Measurements from ENCODE around the gene DAGLA. TPM values are rescaled to one million over a fixed set of nuclear protein-coding genes. Genes with fewer than 3 reads are reported as not detected.
"Not testable (repeated sequence)": the region's sequence is repeated elsewhere in the genome, so short reads cannot be mapped to it uniquely, and the experiment has no call there.

The DAGLA gene
- polyA plus RNA-seq, 1 experiment: 2.5 TPM

DNA sequence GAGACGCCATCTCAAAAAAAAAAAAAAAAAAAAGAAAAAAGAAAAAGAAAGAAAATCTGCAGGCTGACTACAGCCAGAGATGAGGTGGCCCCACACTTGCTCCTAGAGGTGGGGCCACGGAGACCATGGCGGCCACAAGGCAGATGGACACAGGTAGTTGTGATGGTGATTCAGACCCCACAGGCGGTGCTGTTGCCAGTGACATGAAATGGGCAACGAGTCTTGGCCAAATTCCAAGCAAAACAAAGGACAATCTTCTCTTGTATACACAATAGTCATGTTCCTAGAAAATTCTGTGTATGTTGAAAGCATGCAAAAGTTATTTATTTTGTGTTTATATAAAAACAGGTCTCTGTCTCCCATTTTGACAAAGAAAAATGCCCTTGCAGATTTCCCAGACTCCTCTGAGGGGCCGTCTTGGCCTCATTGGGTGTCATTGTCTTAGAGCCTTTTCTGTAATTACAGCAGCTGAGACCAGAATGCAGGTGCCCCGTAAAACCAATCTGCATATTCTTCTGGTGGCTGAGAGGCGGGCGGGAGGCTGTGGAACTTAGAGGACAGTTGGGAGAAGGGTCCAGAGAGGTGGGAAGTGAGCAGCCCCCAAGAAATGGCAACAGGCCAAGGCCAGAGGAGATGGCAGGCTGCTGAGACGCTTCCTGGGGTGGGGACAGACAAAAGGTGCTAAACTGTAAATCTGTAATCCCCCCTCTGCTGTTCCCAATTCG, 22.5 kb upstream of the DAGLA start:
- no peak overlapping the region for H3K4me3 ChIP-seq (ENCODE audit: low read depth, low read length)
- ChIA-PET CTCF (interaction anchor here (1.0 to 1.6 kb wide), 2 partner anchors 68 to 222 kb away, joined by 3 read pairs; no protein-coding TSS in a partner anchor), POLR2A (no interaction called here)
- H3K27me3 ChIP-seq (ENCODE audit: control insufficient read depth, insufficient read depth, low read length): peaks cover 4% of the 10 kb centered on the region
- H3K36me3 ChIP-seq (ENCODE audit: control insufficient read depth, insufficient read depth, low read length): no peaks in the 10 kb centered on the region
- TF ChIP-seq, protein P1, sequence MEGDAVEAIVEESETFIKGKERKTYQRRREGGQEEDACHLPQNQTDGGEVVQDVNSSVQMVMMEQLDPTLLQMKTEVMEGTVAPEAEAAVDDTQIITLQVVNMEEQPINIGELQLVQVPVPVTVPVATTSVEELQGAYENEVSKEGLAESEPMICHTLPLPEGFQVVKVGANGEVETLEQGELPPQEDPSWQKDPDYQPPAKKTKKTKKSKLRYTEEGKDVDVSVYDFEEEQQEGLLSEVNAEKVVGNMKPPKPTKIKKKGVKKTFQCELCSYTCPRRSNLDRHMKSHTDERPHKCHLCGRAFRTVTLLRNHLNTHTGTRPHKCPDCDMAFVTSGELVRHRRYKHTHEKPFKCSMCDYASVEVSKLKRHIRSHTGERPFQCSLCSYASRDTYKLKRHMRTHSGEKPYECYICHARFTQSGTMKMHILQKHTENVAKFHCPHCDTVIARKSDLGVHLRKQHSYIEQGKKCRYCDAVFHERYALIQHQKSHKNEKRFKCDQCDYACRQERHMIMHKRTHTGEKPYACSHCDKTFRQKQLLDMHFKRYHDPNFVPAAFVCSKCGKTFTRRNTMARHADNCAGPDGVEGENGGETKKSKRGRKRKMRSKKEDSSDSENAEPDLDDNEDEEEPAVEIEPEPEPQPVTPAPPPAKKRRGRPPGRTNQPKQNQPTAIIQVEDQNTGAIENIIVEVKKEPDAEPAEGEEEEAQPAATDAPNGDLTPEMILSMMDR (IDR thresholded peaks at IDR 0.05; ENCODE audit: insufficient read depth, low read depth, low read length): no peak
- DNase-seq (ENCODE audit: low read depth): no peak

DNA sequence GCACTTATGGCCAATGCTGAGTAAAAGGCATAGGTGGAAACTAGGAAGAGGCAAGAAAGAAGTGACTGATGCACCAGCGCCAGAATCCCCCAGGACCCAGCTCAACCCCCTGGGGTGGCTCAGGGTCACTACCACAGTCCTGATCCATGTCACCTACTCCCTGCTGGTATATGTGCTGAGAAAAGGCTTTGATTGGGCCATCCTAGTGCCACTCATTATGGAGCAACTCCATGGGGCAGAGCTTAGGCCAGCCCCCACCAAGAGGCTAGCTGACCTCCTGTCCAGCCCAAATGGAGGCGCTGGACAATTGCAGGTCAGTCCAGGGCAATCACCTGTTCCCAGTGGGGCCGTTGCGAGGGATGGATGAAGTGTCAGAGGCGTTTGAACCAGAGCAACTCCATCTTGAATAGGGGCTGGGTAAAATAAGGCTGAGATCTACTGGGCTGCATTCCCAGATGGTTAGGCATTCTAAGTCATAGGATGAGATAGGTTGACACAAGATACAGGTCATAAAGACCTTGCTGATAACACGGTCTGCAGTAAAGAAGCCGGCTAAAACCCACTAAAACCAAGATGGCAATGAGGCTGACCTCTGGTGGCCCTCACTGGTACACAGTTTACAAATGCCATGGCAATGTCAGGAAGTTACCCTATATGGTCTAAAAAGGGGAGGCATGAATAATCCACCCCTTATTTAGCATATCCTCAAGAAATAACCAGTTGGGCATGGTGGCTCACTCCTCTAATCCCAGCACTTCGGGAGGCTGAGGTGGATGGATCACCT, 20.6 kb upstream of the DAGLA start:
- Histone ChIP-seq H3K27me3 (ENCODE audit: control insufficient read depth, insufficient read depth, low read length) (peaks cover 2% of the 10 kb centered on the region), H3K4me3 (ENCODE audit: low read depth, low read length) (no peak overlapping the region), H3K36me3 (ENCODE audit: control insufficient read depth, insufficient read depth, low read length) (no peaks in the 10 kb centered on the region)
- CTCF ChIA-PET: interaction anchor here (0.7 to 1.4 kb wide), 2 partner anchors 11 to 69 kb away, joined by 3 read pairs; no protein-coding TSS in a partner anchor
- TF ChIP-seq, protein P1 (IDR thresholded peaks at IDR 0.05; ENCODE audit: insufficient read depth, low read depth, low read length): no peak
- POLR2A ChIA-PET: no interaction called here
- DNase-seq (ENCODE audit: low read depth): no peak

DNA sequence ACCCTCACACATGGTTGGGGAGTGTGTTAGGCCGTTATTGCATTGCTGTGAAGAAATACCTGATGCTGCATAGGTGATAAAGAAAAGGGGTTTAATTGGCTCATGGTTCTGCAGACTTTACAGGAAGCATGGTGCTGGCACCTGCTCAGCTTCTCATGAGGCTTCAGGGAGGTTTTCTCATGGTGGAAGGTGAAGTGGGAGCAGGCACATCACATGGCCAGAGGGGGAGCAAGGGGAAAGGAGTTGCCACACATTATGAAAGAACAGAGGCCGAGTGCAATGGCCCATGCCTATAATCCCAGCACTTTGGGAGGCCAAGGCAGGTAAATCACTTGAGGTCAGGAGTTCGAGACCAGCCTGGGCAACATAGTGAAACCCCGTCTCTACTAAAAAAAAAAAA, 19.2 kb upstream of the DAGLA start:
- CTCF ChIA-PET: interaction anchor here (0.7 kb wide), 1 partner anchor 232 kb away, joined by 3 read pairs; the partner anchor contains the start of genes CPSF7 and SDHAF2
- H3K36me3 ChIP-seq (ENCODE audit: control insufficient read depth, insufficient read depth, low read length); POLR2A ChIA-PET; DNase-seq (ENCODE audit: low read depth); H3K4me3 ChIP-seq (ENCODE audit: low read depth, low read length); H3K27me3 ChIP-seq (ENCODE audit: control insufficient read depth, insufficient read depth, low read length): not testable (repeated sequence)

DNA sequence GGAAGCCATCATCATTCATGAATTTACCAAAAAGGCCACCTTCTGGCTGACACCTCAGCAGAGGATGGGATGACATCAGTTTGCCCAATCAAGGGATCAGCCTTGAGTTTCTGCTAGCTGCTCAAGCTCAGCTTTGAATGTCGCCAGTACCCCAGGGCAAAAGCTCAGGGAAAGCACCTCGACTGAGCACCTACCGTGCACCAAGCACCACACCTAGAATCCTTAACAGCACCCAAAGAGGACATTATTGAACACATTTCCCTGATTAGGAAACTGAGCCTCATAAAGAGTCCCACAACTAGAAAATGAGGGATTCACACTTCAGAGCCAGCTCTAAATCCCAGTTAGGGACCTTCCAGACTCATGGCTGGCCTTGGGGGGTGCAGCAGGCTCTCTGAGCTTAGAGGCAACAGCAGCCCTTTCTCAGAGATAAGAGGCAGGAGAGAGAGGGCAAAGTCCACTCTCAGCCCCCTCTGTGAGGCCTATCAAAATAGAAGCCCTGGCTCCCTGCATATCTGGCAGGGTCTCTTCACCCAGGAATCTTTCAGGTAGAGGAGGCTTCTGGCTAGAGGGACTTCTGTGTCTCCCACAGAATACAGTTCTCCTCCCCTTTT, 13.4 kb upstream of the DAGLA start:
- POLR2A ChIA-PET: no interaction called here
- H3K27me3 ChIP-seq (ENCODE audit: control insufficient read depth, insufficient read depth, low read length): peaks cover 7% of the 10 kb centered on the region
- CTCF ChIA-PET: interaction anchor here (0.9 to 2.2 kb wide), 6 partner anchors 8 to 67 kb away, joined by 3 to 9 read pairs (median 4); no protein-coding TSS in a partner anchor
- TF ChIP-seq, protein P1 (IDR thresholded peaks at IDR 0.05; ENCODE audit: insufficient read depth, low read depth, low read length): no peak
- H3K4me3 ChIP-seq (ENCODE audit: low read depth, low read length): no peak overlapping the region
- no peak for DNase-seq (ENCODE audit: low read depth)
- H3K36me3 ChIP-seq (ENCODE audit: control insufficient read depth, insufficient read depth, low read length): no peaks in the 10 kb centered on the region

DNA sequence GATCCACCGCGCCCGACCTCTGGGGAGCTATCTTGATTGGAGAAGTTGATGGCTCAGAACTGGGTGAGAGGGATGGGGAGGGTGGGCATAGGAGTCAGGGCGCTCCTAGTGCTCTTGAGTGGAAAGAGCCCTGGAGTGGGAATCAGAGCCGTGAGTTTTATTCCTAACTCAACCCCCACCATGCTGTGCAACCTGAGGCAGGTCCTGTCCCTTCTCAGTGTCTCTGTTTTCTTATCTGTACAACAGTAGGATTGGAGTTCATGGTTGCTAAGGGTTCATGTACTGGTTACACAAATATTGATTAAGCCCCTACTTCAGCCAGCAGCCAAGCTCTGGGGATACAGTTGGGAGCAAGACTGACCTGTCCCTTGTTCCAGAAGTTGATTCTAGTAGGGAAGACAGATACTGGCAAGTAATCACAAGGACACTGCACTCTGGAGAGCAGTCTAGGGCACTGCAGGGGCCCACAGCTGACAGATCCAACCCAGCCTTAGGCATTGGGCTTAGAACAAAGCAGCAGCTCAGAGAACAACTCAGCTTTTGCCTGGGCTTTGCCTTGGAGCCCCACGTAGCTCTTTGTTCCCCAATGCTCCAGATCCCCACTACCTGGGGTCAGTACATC, 12.4 kb upstream of the DAGLA start:
- ChIA-PET POLR2A (no interaction called here), CTCF (interaction anchor here (0.9 to 1.7 kb wide), 4 partner anchors 11 to 66 kb away, joined by 3 to 5 read pairs (median 4); no protein-coding TSS in a partner anchor)
- TF ChIP-seq, protein P1 (IDR thresholded peaks at IDR 0.05; ENCODE audit: insufficient read depth, low read depth, low read length): no peak

More for the DNA sequence above, 12.4 kb upstream of the DAGLA start:
- no peak for DNase-seq (ENCODE audit: low read depth)
- Histone ChIP-seq H3K36me3 (ENCODE audit: control insufficient read depth, insufficient read depth, low read length) (no peaks in the 10 kb centered on the region), H3K27me3 (ENCODE audit: control insufficient read depth, insufficient read depth, low read length) (peaks cover 7% of the 10 kb centered on the region), H3K4me3 (ENCODE audit: low read depth, low read length) (no peak overlapping the region)

Data from BJ (cell line).